ENCODE results near the gene ANO10. TPM values are rescaled to one million over a fixed set of nuclear protein-coding genes. Genes with fewer than 3 reads are reported as not detected.

ANO10 gene
- total and polyA plus RNA-seq, 2 of the 8 experiments (the other 6 are each of a cell fraction or from before 2014, with no cell fraction given) = 38.0 to 53.2 TPM

- H3K4me3 ChIP-seq (ENCODE audit: extremely low read depth in 1 of 4, insufficient read depth in 2 of 4, low read depth in 3 of 4, low read length in 4 of 4) = no peak overlapping the region
- H3K14ac ChIP-seq (ENCODE audit: insufficient read length) = no peak overlapping the region
- H3K9me3 ChIP-seq (ENCODE audit: insufficient read depth in 2 of 2, low read depth in 1 of 2, low read length in 1 of 2) = peaks cover 14 to 20% of the 10 kb centered on the region in 2 experiments
- TF ChIP-seq, protein P1, sequence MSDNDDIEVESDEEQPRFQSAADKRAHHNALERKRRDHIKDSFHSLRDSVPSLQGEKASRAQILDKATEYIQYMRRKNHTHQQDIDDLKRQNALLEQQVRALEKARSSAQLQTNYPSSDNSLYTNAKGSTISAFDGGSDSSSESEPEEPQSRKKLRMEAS (IDR thresholded peaks at IDR 0.05) = no peak
- TF ChIP-seq GTF2F1 (IDR thresholded peaks at IDR 0.05; ENCODE audit: borderline replicate concordance, low read depth, low read length) (no peak), POLR2A (IDR thresholded peaks at IDR 0.05; ENCODE audit: control extremely low read depth in 1 of 2, low read depth in 2 of 2, low read length in 2 of 2) (no peak)
- peaks cover 0 to 2% of the 10 kb centered on the region in 2 experiments for H4K20me1 ChIP-seq (replicated peaks in 1 of 2; ENCODE audit: control insufficient read depth in 1 of 2, insufficient read depth in 2 of 2, low read length in 2 of 2)
- no peak overlapping the region for H3K23ac ChIP-seq (ENCODE audit: insufficient read length)
- no peak overlapping the region for H3K9ac ChIP-seq (replicated peaks in 1 of 4; ENCODE audit: extremely low read depth in 1 of 4, low read depth in 3 of 4, low read length in 3 of 4)
- no peak overlapping the region for H3K18ac ChIP-seq (ENCODE audit: extremely low read depth, low read length)
- POLR2A ChIA-PET (ENCODE audit: partially characterized antibody) = no interaction called here
- no peak overlapping the region for H2AFZ ChIP-seq (ENCODE audit: low read length)
- 83% methylated on average over 1 of the region's 1 CpG; no CpG with 5 or more reads in 1 of the 2 experiments for WGBS, 2 experiments (ENCODE audit: extremely low coverage in 1 of 2, insufficient coverage in 1 of 2, insufficient read length in 1 of 2, insufficient replicate concordance in 2 of 2, low coverage in 1 of 2, low lambda C conversion rate in 2 of 2, missing lambda C conversion rate in 1 of 2)
- 0 out of 4 replicates have a peak, but pooled peaks cover 0 to 3% of the 10 kb centered on the region in 2 experiments for H3K79me2 ChIP-seq (ENCODE audit: control insufficient read depth in 1 of 2, insufficient read depth in 2 of 2, low read length in 2 of 2)
- H3K4me1 ChIP-seq (replicated peaks in 1 of 4; ENCODE audit: control insufficient read depth in 3 of 4, insufficient read depth in 4 of 4, low read length in 3 of 4) = peaks cover 0 to 3% (median 0%) of the 10 kb centered on the region in 4 experiments; a peak in 2 of 7 replicates
- no peak overlapping the region for H4K5ac ChIP-seq (ENCODE audit: insufficient read length, low read depth, low read length)
- no peak overlapping the region for H4K91ac ChIP-seq (replicated peaks; ENCODE audit: insufficient read length, low read length)
- H3K27me3 ChIP-seq (replicated peaks in 1 of 4; ENCODE audit: control insufficient read depth in 3 of 4, extremely low read depth in 1 of 4, insufficient read depth in 3 of 4, low read length in 3 of 4) = no peaks in the 10 kb centered on the region
- no peaks in the 10 kb centered on the region for H3K23me2 ChIP-seq (ENCODE audit: low read depth, low read length)
- H3K56ac ChIP-seq (replicated peaks; ENCODE audit: insufficient read length, low read depth, low read length) = no peak overlapping the region
- no peak overlapping the region for H2BK20ac ChIP-seq (ENCODE audit: low read length)
- FAIRE-seq = no peak
- H3K79me1 ChIP-seq (ENCODE audit: low read depth, low read length) = no peaks in the 10 kb centered on the region
- H2BK15ac ChIP-seq (ENCODE audit: low read length) = no peak overlapping the region
- H3K4me2 ChIP-seq (ENCODE audit: insufficient read depth in 1 of 2, low read depth in 2 of 2, low read length in 2 of 2) = no peak overlapping the region
- no peak overlapping the region for H2BK120ac ChIP-seq (replicated peaks; ENCODE audit: low read depth, low read length)
- H2BK5ac ChIP-seq (ENCODE audit: low read depth, low read length) = no peak overlapping the region
- peaks cover 0 to 20% (median 5%) of the 10 kb centered on the region in 4 experiments; a peak in 3 of 8 replicates for H3K36me3 ChIP-seq (ENCODE audit: control insufficient read depth in 2 of 4, insufficient read depth in 4 of 4, low read length in 3 of 4)
- no peak overlapping the region for H2BK12ac ChIP-seq (ENCODE audit: low read depth, low read length)
- H3K27ac ChIP-seq (ENCODE audit: low read depth, low read length) = no peak overlapping the region
- no peak for DNase-seq (ENCODE audit: low read depth in 1 of 2, low spot score in 2 of 2)
- no peak overlapping the region for H2AK5ac ChIP-seq (ENCODE audit: low read depth, low read length)
- no peak overlapping the region for H4K8ac ChIP-seq (ENCODE audit: extremely low read depth, insufficient read depth, low read length)
- CTCF ChIA-PET (ENCODE audit: partially characterized antibody) = interaction anchor here (0.6 to 0.7 kb wide), 2 partner anchors 281 to 341 kb away, joined by 3 to 4 read pairs; no protein-coding TSS in a partner anchor
- no peak overlapping the region for H3K4ac ChIP-seq (replicated peaks; ENCODE audit: insufficient read length, low read depth, low read length)
Measured at GRCh38 chr3:43334976-43335375, 286.8 kb downstream of the ANO10 start.

Measured in H1 (cell line).